HG02943 (cell line): ENCODE results near the gene POFUT1.
"Not testable (repeated sequence)": the region's sequence is repeated elsewhere in the genome, so short reads cannot be mapped to it uniquely, and the experiment has no call there.

Experiments
- ATAC-seq: cut with Tn5 transposase; IDR thresholded peaks from one replicate; pipeline ENCODE4 v1.9.1; 2021; ENCODE audit warnings: mild to moderate bottlenecking, low read depth, moderate library complexity; ENCODE audit not compliant: unreplicated experiment

POFUT1 gene

DNA sequence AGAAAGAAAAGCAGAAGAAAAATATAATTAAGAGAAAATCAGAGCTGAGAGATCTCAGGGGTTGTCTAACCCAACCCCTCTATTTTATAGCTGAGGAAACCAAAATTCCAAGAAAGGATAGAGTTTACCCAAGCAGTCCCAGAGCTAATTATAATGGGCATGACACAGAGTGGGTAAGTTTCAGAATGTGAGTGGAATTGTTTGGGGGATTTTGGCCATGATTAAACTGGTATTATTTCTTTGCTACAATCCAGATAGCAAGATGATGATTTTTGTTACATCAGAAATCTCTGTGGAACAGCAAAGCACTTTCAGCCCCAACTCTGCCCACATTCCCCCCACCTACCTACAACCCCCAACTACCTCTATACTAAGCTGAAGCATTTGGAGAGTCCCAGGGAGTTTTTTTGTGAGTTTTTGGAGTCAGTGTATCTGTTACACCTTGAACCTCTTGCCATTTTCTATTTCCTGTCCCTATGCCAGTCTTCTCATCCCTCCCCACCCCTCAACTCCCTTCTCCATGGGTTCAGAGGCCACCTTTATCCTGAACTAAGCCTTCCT, 24.7 kb downstream of the POFUT1 start:
- no peak for ATAC-seq

DNA sequence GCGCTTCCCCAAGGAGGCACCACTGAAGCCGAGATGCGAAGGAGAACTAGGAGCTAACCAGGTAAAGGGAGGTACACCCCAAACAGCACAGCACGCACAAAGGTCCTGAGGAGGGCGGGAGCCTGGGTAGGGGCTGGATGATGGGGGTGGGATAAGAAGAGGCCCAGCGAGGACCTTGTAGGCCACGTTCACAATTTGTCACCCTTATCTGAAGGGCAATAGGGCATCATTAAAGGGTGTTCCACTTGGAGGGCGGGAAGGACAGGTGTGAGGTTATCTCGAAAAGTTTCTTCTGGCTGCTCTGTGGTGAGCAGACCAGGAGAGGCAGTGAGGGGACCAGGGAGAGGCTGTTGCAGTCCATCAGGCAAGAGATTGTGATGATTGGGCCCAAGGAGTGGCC, 25.6 kb downstream of the POFUT1 start:
- no peak for ATAC-seq

DNA sequence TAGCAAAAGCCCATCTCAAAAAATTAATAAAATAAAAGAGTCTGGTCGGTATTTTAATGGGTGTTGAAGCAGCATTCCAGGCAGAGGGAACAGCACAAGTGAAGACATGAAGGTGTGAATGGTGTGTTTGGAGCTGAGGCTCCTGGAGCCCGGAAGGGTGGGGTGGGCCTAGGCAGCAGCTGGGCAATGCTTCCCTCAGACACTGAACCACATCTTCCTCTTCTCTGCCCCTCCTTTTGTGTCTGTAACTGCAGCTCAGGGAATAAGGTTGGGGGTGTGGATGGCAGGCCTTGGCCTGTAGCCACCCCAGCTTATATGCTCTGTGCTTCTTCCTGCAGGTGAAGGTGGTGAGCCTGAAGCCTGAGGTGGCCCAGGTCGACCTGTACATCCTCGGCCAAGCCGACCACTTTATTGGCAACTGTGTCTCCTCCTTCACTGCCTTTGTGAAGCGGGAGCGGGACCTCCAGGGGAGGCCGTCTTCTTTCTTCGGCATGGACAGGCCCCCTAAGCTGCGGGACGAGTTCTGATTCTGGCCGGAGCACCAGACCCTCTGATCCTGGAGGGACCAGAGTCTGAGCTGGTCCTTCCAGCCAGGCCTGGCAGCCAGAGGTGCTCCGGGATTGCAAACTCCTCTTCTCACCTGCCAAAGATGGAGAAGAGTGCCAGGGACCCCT, 26.6 kb downstream of the POFUT1 start:
- no peak for ATAC-seq

DNA sequence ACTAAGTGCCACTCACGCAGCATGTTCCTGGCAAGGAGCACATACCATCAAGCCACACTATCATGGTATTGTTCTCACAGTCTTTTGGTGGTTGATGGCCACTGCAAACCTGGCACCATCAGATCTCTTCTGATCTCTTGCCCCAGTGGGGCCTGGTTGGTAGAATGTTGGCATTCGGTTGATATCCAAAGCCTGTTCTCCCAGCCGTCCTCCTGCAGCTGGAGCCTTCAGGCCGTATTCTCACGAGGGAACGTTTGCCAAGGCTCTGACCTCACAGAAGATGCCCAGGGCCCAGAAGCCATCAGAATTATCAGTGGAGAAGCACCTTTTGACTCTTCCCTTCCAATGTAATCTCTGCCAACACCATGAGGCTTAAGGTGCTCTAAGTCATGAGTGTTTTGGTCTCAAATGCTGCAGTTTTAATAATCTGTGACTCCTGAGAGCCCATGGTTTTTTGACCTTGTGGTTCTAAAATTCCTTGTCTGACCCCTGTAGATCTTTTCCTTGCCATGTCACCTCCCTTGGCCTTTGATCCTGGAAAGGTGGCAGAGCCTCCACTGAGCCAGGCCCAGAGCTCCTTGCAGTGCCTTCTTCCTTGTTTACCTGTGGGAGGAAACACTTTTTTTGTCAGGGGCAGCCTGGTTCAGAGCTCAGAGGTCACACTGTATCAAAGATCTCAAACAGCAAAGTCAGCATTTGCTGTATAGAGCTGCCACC, 27.8 kb downstream of the POFUT1 start:
- ATAC-seq, result no peak

DNA sequence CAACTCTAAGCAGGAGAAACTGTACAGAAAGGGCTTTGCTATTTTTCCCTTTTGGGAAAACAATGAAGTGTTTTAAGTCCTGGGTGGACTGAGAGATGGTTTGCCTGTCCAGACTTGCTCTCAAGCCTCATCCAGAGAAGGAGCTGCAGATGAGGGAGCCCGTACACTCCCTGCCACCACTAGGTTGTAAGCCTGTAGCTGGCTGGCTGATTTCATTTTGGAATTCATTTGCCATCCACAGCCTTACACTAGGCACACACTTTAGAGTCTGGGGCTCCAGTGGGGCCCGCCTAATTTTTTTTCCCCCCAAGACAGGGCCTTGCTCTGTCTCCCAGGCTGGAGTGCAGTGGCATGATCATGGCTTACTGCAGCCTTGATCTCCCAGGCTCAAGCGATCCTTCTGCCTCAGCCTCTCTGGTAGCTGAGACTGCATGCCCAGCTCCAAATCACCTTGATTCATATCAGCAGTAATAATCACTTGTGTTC, 28.4 kb downstream of the POFUT1 start:
- ATAC-seq, result no peak

DNA sequence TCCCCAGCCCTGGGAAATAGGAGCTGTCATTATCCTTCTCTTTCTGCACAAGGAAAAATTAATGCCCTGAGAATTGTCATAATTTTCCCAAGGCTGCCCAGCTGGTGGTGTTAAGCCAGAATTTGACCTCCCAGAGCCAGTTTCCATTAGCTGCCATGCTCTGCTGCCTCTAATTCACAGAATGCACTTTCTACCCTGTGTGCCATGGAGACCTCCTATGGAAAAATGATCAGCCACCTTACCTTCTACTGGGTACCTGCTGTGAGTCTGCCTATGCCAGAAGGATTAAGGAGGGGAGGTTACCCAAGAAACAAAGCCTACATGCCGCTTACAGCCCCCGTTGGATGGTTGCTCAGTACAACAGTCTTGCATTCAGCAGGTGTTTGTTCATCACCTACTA, 29.1 kb downstream of the POFUT1 start:
- no peak for ATAC-seq

DNA sequence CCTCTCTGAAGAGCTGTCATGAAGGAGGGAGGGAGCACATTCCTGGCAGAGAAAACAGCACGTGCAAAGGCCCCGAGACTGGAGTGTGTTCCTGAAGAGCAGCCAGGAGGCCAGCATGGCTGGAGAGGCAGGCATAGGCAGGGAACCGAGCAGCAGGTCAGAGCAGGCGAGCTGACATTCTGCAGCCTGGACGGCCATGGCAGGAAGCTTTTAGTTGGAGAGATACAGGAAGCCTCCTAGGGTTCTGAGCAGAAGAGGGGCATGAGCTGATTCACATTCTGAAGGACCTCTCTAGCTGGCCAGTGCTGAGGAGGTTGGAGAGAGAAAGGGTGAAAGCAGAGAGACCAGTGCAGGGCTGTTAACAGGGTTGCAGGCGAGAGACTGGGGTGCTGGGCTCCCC, 29.7 kb downstream of the POFUT1 start:
- no peak for ATAC-seq

DNA sequence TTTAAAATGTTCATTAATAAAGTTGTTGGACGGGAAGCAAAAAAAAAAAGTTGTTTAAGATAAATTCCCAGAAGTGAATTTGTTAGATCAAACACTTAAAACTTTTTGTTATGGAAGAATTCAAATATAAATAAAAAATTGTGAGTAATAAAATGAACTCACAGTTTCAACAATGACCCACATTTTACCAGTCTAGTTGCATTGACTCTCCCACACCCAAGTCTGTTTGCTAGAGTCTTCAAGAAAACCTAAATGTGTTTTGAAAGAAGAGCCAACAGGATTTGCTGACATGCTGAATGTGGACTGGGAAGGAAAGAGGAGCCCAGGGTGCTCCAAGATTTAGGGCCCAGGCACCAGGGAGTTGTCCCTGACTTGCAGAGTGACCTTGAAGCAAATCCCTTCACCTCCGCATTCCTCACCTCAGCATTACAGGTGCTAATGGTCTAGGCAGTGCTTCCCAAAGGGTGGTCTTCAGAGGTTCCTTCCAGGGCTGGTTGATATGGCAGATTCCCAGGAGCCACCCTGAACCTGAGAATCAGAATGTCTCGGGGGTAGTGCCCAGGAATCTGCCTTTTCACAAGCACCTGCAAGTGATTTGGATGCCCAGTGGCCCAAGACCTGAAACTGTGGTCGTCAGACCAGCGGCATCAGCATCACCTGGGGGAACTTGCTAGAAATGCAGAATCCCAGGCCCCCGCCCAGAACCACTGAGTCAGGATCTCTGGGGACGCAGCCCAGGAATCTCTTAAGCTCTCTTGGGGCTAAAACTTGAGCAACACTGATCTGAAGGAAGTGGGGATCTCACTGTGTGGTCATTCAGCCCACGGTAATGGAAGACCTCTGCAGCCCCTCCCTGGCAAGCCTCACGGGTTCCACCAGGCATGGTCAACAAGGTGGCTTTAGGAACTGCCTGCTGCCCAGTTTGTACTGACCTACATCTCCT, 31.1 kb downstream of the POFUT1 start:
- ATAC-seq, result no peak

DNA sequence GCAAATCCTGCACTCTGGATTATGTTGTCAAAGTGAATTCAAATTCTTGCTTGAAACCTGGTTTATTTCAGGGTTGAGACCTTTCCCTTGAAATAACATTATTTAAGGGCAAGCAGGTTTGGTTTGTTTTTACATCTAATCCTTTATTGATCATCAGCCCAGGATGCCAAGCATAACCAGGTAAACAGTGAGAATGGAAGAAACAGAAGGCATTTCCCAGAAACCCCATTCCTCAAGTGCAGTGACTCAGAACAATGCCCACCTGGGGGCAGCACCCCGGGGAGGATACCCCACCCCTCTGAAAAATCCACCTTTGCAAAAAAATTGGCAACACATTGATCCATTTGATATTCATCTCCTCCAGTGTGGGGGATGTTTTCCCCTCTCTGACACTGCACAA, 32.5 kb downstream of the POFUT1 start:
- ATAC-seq, result no peak

DNA sequence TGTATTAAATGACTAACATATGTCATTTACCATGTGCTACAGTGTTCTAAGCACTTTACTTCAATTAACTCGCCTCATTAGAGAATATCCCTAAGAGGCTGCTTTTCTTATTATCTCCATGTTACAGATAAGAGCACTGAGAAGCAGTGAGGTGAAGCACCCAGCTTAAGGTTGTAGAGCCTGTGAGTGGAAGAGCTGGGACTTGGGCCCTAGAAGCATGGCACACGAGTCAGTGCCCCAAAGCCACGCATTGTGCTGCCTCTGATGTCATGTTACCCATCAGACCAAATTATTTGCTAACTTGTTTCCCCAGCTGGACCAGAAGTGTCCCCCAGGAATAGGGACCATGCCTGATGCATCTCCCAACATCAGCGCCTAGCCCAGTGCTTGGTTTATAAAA, 34.1 kb downstream of the POFUT1 start:
- no peak for ATAC-seq

DNA sequence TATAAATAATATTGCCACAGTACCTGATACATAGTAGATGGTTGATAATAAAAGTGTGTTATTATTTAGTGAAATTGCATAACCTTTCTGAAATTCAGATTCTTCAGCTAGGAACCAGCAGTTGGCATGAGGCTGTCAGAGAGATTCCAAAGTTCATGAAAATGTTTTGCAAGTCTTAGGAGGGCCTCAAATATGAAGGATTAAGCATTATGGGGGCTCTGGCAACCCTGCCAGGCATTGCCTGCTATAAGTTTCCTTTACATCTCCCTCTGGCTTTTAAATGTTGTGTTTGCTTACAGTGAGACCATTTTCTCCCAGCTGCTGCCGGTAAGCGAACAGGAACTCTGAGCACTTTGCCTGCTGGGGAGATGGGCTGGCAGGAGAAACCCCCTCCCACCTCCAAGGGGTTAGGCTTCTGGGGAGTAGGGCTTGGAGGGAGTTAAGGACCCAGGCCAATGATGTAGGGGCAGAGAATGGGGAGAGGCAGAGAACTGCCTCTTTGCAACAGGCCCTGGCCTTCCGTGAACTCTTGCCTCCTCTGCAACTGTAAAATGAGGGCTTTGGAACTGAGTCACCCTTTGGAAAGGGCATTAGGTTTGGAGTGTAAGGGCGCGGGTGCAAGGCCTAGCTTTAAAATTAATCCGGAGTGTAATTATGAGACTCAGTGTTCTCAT, 36.6 kb downstream of the POFUT1 start:
- no peak for ATAC-seq

DNA sequence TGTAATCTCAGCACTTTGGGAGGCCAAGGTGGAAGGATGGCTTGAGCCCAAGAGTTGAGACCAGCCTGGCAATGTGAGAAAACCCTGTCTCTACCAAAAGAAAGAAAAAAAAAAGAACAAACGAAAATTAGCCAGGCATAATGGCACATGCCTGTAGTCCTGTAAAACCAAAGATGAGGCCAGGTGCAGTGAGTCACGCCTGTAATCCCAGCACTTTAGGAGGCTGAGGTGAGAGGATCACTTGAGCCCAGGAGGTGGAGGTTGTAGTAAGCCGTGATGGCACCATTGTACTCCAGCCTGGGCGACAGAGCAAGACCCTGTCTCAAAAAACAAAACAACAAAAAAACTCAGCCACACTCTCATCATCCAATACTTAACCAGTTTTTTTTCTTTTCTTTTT, 37.3 kb downstream of the POFUT1 start:
- no peak for ATAC-seq

DNA sequence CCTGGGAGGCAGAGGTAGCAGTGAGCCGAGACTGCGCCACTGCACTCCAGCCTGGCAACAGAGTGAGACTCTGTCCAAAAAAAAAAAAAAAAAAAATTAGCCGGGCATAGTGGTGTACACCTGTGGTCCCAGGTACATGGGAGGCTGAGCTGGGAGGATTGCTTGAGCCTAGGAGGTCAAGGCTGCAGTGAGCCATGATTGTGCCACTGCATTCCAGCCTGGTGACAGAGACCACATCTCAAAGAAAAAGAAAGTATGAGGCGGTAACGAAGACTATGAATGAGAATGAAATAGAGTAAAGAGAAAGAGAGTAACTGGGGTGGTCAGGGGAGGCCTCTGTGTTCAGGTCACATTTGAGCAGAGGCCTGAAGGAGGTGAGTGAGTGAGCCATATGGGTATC, 38.5 kb downstream of the POFUT1 start:
- ATAC-seq, result not testable (repeated sequence)

DNA sequence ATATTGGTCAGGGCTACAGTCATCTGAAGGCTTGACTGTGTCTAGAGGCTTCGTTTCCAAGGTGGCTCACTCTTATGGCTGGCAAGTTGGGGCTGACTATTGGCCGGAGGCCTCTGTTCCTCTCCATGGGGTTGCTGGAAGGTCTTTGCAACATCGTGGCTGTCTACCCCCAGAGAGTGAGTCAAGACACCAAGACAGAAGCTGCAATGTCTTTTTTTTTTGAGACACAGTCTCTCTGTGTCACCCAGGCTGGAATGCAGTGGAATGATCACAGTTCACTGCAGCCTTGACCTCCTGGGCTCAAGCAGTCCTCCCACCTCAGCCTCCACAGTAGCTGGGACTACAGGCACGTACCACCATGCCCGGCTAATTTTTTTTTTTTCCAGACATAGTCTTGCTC, 40.4 kb downstream of the POFUT1 start:
- no peak for ATAC-seq

DNA sequence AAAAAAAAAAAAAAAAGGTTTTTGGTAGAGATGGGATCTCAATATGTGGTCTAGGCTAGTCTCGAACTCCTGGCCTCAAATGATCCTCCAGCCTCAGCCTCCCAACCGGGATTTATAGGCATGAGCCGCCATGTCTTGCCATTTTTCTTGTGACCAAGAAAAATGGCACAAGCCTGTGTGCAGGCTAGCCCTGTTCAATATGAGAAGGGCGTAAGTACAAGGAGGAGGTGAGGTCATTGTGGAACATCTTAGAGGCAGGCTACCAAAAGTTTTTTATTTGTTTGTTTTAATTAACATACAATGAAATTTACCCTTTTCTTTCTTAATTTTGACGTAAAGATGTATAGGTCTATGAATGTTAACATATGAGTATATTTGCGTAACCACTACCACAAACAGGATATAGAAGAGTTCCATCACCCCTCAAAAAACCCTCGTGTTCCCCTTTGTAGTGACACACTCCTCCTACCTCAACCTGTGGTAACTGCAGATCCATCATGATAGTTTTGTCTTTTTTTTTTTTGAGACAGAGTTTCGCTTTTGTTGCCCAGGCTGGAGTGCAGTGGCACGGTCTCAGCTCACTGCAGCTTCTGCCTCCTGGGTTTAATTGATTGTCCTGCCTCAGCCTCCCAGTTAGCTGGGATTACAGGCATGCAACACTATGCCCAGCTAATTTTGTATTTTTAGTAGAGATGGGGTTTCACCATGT, 41.5 kb downstream of the POFUT1 start:
- no peak for ATAC-seq

DNA sequence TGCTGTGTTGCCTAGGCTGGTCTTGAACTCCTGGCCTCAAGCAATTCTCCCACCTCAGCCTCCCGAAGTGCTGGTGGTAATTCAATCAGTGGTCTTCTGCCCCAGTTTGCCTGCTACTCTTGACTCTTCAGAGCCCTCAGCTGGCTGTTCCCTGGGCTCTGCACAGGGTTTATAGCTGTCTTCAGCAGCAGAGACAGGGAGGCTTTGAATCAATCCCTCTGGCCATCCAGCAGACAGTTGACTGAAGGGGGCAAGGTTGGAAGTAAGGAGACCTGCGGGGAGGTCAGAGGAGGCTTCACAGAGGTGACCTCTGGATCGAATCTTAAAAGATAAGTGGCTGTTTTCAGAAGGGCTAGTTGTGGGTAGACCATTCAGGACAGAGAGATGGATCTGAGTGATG, 43.8 kb downstream of the POFUT1 start:
- ATAC-seq, result no peak

DNA sequence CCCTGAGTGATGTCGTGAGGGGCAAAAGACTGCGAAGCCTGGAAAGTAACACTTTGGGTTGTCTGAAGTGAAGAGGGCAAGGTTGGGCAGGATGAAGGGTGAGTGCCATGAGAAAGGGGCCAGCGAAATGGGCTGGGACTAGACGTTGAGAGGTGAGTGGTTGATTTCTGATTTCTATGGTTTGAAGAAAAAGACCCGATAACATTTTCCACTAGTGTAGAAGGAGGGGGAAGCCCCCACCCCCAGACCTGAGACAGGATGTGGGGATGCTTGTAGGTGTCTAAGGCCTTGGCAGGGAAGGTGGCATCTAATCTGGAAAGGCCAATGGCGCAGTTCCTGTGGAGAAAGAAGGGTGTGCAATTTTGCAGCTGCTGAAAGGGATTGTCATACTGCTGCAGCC, 44.5 kb downstream of the POFUT1 start:
- ATAC-seq, result no peak

DNA sequence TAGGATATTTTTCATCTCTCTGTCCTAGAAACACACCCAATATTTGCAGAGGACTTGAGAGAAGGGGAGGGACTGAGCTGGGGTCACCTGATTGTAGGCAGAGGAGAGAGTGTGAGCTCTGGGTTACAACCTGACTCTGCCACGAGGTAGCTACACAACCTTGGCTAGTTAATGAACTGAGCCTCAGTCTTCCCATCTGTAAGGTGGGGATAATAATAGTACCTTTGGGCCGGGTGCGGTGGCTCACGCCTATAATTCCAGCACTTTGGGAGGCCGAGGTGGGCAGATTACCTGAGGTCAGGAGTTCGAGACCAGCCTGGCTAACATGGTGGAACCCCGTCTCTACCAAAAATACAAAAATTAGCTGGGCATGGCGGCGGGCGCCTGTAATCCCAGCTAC, 53.3 kb downstream of the POFUT1 start:
- ATAC-seq, result not testable (repeated sequence)

DNA sequence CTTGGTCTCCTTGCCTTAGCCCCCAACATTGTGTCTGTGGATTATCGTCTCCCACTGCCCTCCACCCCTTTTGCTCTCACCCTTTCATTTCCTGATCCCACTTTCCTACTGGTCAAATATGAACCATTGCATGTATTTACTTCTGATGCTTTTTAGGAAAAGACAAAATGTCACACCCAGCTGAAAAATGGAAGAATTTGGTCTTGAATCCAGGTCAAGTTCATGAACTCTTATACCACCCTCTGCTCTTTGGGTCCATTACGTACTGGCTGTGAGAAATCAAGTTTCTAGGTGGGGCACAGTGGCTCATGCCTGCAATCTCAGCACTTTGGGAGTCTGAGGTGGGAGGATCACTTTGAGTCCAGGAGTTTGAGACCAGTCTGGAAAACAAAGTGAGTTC, 54.0 kb downstream of the POFUT1 start:
- no peak for ATAC-seq
